WERI-Rb-1 (cell line): ENCODE results near the gene CEP97.
A peak's percentile ranks its signal among the peaks of the same experiment; 100 is the strongest.
"Not testable (repeated sequence)": the region's sequence is repeated elsewhere in the genome, so short reads cannot be mapped to it uniquely, and the experiment has no call there.

Experiments
- DNase-seq: peaks from one replicate; pipeline ENCODE4 v3.0.0-alpha.2; 2020
- H3K27ac ChIP-seq: fragments of 250-450 bp; sonication (Bioruptor Pico); 2 replicates; pipeline ENCODE4 v1.5.1; 2020; ENCODE audit warnings: mild to moderate bottlenecking, moderate library complexity
- H3K27me3 ChIP-seq: fragments of 250-450 bp; sonication (Bioruptor Pico); 2 replicates; pipeline ENCODE4 v1.5.1; 2021; ENCODE audit warnings: mild to moderate bottlenecking, low read depth, moderate library complexity; ENCODE audit not compliant: insufficient read depth, severe bottlenecking
- H3K36me3 ChIP-seq: fragments of 250-450 bp; sonication (Bioruptor Pico); 2 replicates; pipeline ENCODE4 v1.5.1; 2020; ENCODE audit warnings: mild to moderate bottlenecking, moderate library complexity
- H3K4me3 ChIP-seq: 2 replicates; pipeline ENCODE4 v1.5.1; 2011; ENCODE audit warnings: low read depth, mild to moderate bottlenecking, control low read depth, low read length
- H3K9me3 ChIP-seq: fragments of 250-450 bp; sonication (Bioruptor Pico); 2 replicates; pipeline ENCODE4 v1.5.1; 2021; ENCODE audit warnings: mild to moderate bottlenecking, moderate library complexity; ENCODE audit not compliant: severe bottlenecking
- CTCF ChIP-seq: IDR thresholded peaks from 2 replicates; pipeline ENCODE4 v1.5.1; 2011; ENCODE audit warnings: low read depth, mild to moderate bottlenecking, control low read depth, inconsistent platforms, low read length

The CEP97 gene

GRCh38 chr3:101725194-101725889 lies 928 bp downstream of the CEP97 start:
- TF ChIP-seq CTCF = no peak
- H3K27me3 ChIP-seq = no peaks in the 10 kb centered on the region
- H3K36me3 ChIP-seq = peaks cover 42% of the 10 kb centered on the region
- H3K27ac ChIP-seq = peak overlapping the region; percentile 93
- H3K4me3 ChIP-seq = peak overlapping the region; percentile 93
- peak; percentile 72 for DNase-seq
- H3K9me3 ChIP-seq = no peaks in the 10 kb centered on the region

GRCh38 chr3:101725890-101726275 lies 1.5 kb downstream of the CEP97 start:
- TF ChIP-seq CTCF = no peak
- peaks cover 48% of the 10 kb centered on the region for H3K36me3 ChIP-seq
- no peaks in the 10 kb centered on the region for H3K27me3 ChIP-seq
- peak overlapping the region; percentile 93 for H3K4me3 ChIP-seq
- H3K27ac ChIP-seq = peak overlapping the region; percentile 93
- no peaks in the 10 kb centered on the region for H3K9me3 ChIP-seq
- no peak for DNase-seq

GRCh38 chr3:101729586-101729985 lies 5.2 kb downstream of the CEP97 start:
- H3K36me3 ChIP-seq = peaks cover 83% of the 10 kb centered on the region

GRCh38 chr3:101730839-101731238 lies 6.4 kb downstream of the CEP97 start:
- H3K36me3 ChIP-seq = peaks cover 95% of the 10 kb centered on the region
- no peaks in the 10 kb centered on the region for H3K9me3 ChIP-seq
- H3K4me3 ChIP-seq = no peak overlapping the region
- no peak for TF ChIP-seq CTCF
- H3K27me3 ChIP-seq = no peaks in the 10 kb centered on the region
- DNase-seq = no peak
- H3K27ac ChIP-seq = no peak overlapping the region

More at GRCh38 chr3:101729586-101729985, 5.2 kb downstream of the CEP97 start:
- no peak overlapping the region for H3K4me3 ChIP-seq
- TF ChIP-seq CTCF = no peak
- no peaks in the 10 kb centered on the region for H3K27me3 ChIP-seq
- DNase-seq = no peak
- H3K9me3 ChIP-seq = no peaks in the 10 kb centered on the region
- H3K27ac ChIP-seq = no peak overlapping the region

GRCh38 chr3:101732240-101732641 lies 7.8 kb downstream of the CEP97 start:
- Histone ChIP-seq H3K9me3 (peaks cover 2% of the 10 kb centered on the region), H3K27ac (no peak overlapping the region), H3K4me3 (no peak overlapping the region), H3K36me3 (peaks cover 97% of the 10 kb centered on the region), H3K27me3 (no peaks in the 10 kb centered on the region)
- no peak for TF ChIP-seq CTCF
- DNase-seq = no peak

GRCh38 chr3:101735833-101736232 lies 11.4 kb downstream of the CEP97 start:
- H3K4me3 ChIP-seq = no peak overlapping the region
- peaks cover 79% of the 10 kb centered on the region for H3K36me3 ChIP-seq
- no peak for TF ChIP-seq CTCF

GRCh38 chr3:101741914-101742313 lies 17.5 kb downstream of the CEP97 start:
- H3K27ac ChIP-seq, H3K27me3 ChIP-seq, DNase-seq, H3K9me3 ChIP-seq, H3K4me3 ChIP-seq: not testable (repeated sequence)
- peaks cover 55% of the 10 kb centered on the region for H3K36me3 ChIP-seq

More at GRCh38 chr3:101735833-101736232, 11.4 kb downstream of the CEP97 start:
- Histone ChIP-seq H3K27me3 (no peaks in the 10 kb centered on the region), H3K27ac (no peak overlapping the region), H3K9me3 (peaks cover 2% of the 10 kb centered on the region)
- DNase-seq = no peak
